GM12865 (cell line): ENCODE data around the gene ATG9B.
"Not testable (repeated sequence)": the region's sequence is repeated elsewhere in the genome, so short reads cannot be mapped to it uniquely, and the experiment has no call there.

Source experiments
- DNase-seq: peaks from one replicate; pipeline ENCODE4 v3.0.0; 2010; ENCODE audit warnings: low read depth
- H3K4me3 ChIP-seq: 2 replicates; pipeline ENCODE4 v1.5.1; 2011; ENCODE audit warnings: mild to moderate bottlenecking, low read depth, low read length, control low read depth
- CTCF ChIP-seq: IDR thresholded peaks from 2 replicates; pipeline ENCODE4 v1.5.1; 2011; ENCODE audit warnings: low read length, control low read depth, low read depth, inconsistent platforms; ENCODE audit not compliant: insufficient read depth; ENCODE audit errors: missing control alignments

The ATG9B gene

GRCh38 chr7:151028131-151028947 lies 4.0 kb upstream of the ATG9B start, which contains the start of gene ABCB8:
Gene ABCB8, plus strand, starts transcription at chr7:151028450. Its CDS starts 66 bp downstream, at chr7:151028516.
- TF ChIP-seq CTCF = peak; percentile 41
- peak; percentile 99 for DNase-seq
- peak within 1 kb of the TSS; percentile 63 for H3K4me3 ChIP-seq

GRCh38 chr7:151027728-151028130 lies 3.4 kb upstream of the ATG9B start:
- H3K4me3 ChIP-seq = peak overlapping the region; percentile 63
- not testable (repeated sequence) for DNase-seq

- not testable (repeated sequence) for H3K4me3 ChIP-seq, DNase-seq
Measured at GRCh38 chr7:151026771-151027727, 2.8 kb upstream of the ATG9B start.

GRCh38 chr7:151025924-151026671 lies 1.8 kb upstream of the ATG9B start:
- no peak for TF ChIP-seq CTCF
- no peak for DNase-seq
- no peak overlapping the region for H3K4me3 ChIP-seq

- no peak for TF ChIP-seq CTCF
- DNase-seq = no peak
- no peak overlapping the region for H3K4me3 ChIP-seq
Measured at GRCh38 chr7:151023232-151023631, 1.1 kb downstream of the ATG9B start.

- no peak for DNase-seq
- H3K4me3 ChIP-seq = no peak overlapping the region
- no peak for TF ChIP-seq CTCF
Measured at GRCh38 chr7:151020231-151020630, 4.1 kb downstream of the ATG9B start.

GRCh38 chr7:151019130-151019447 lies 5.2 kb downstream of the ATG9B start:
- no peak overlapping the region for H3K4me3 ChIP-seq
- no peak for DNase-seq

More at GRCh38 chr7:151019130-151019447, 5.2 kb downstream of the ATG9B start:
- TF ChIP-seq CTCF = no peak
